Measurements from ENCODE around the gene CT45A9. TPM values are rescaled to one million over a fixed set of nuclear protein-coding genes. Genes with fewer than 3 reads are reported as not detected.
"Not testable (repeated sequence)": the region's sequence is repeated elsewhere in the genome, so short reads cannot be mapped to it uniquely, and the experiment has no call there.

Gene CT45A9
- total RNA-seq, result not detected

- H3K4me1 ChIP-seq; H3K27ac ChIP-seq; in situ Hi-C loops (cut with MboI; ENCODE audit: low sequenced_read_pairs in 4 of 4); DNase-seq; H3K4me3 ChIP-seq; H3K27me3 ChIP-seq; intact Hi-C loops (cut with DNase I; ENCODE audit: low total_unique reads); ATAC-seq; H3K36me3 ChIP-seq; H3K9me3 ChIP-seq: not testable (repeated sequence)
These were observed at the start of gene CT45A9 for GRCh38 chrX:135871712-135872111. Gene CT45A9 (minus strand): TSS chrX:135871812. CDS start chrX:135868061, 3,751 bp downstream.

DNA sequence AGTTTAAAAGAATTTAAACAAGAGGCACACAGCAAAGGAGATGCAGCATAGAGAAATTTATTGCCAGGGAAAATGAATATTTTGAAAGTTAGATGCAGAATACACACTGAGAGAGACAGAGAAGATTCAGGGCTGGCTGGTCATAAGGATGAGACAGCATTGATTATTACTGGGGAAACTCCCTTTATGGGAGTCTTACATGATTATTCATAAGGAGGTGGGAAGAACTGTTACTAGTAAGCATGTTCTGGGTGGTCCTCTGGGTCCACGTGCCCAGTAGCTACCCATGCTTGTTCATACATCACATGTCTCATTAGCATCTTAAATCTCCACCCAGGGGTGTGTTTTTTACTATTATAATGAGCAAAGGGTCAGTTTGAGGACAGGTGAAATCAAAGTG lies 48.9 kb upstream of the CT45A9 start:
- H3K9me3 ChIP-seq; H3K4me1 ChIP-seq; DNase-seq; ATAC-seq; intact Hi-C loops (cut with DNase I; ENCODE audit: low total_unique reads); H3K4me3 ChIP-seq; H3K27me3 ChIP-seq; H3K36me3 ChIP-seq; H3K27ac ChIP-seq; in situ Hi-C loops (cut with MboI; ENCODE audit: low sequenced_read_pairs in 4 of 4): not testable (repeated sequence)

- no peak overlapping the region for H3K27ac ChIP-seq
- H3K4me1 ChIP-seq, result no peaks in the 10 kb centered on the region
- ATAC-seq (no peak), DNase-seq (no peak)
- no peak overlapping the region for H3K4me3 ChIP-seq
- in situ Hi-C loops (cut with MboI; ENCODE audit: low sequenced_read_pairs in 4 of 4) (no loop called here), intact Hi-C loops (cut with DNase I; ENCODE audit: low total_unique reads) (no loop called here)
- H3K36me3 ChIP-seq, result no peaks in the 10 kb centered on the region
- no peaks in the 10 kb centered on the region for H3K9me3 ChIP-seq
- no peak for TF ChIP-seq POLR2A (IDR thresholded peaks at IDR 0.05)
- TF ChIP-seq, protein P1, sequence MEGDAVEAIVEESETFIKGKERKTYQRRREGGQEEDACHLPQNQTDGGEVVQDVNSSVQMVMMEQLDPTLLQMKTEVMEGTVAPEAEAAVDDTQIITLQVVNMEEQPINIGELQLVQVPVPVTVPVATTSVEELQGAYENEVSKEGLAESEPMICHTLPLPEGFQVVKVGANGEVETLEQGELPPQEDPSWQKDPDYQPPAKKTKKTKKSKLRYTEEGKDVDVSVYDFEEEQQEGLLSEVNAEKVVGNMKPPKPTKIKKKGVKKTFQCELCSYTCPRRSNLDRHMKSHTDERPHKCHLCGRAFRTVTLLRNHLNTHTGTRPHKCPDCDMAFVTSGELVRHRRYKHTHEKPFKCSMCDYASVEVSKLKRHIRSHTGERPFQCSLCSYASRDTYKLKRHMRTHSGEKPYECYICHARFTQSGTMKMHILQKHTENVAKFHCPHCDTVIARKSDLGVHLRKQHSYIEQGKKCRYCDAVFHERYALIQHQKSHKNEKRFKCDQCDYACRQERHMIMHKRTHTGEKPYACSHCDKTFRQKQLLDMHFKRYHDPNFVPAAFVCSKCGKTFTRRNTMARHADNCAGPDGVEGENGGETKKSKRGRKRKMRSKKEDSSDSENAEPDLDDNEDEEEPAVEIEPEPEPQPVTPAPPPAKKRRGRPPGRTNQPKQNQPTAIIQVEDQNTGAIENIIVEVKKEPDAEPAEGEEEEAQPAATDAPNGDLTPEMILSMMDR (IDR thresholded peaks at IDR 0.05 in 4 of 5, conservative IDR thresholded peaks at IDR 0.05 in 1 of 5), result no peak
- peaks cover 0 to 3% (median 0%) of the 10 kb centered on the region in 3 donors for H3K27me3 ChIP-seq
These were observed 42.8 kb upstream of the CT45A9 start for GRCh38 chrX:135914404-135914803.

GRCh38 chrX:135910251-135910650 lies 38.6 kb upstream of the CT45A9 start:
- Histone ChIP-seq H3K4me1 (no peaks in the 10 kb centered on the region), H3K4me3 (no peak overlapping the region), H3K36me3 (no peaks in the 10 kb centered on the region), H3K9me3 (no peaks in the 10 kb centered on the region), H3K27me3 (peaks cover 0 to 3% (median 0%) of the 10 kb centered on the region in 3 donors), H3K27ac (no peak overlapping the region)
- TF ChIP-seq POLR2A (IDR thresholded peaks at IDR 0.05), result no peak
- TF ChIP-seq, protein P1 (IDR thresholded peaks at IDR 0.05 in 4 of 5, conservative IDR thresholded peaks at IDR 0.05 in 1 of 5), result no peak
- DNase-seq (no peak), ATAC-seq (no peak)
- in situ Hi-C loops (cut with MboI; ENCODE audit: low sequenced_read_pairs in 4 of 4) (no loop called here), intact Hi-C loops (cut with DNase I; ENCODE audit: low total_unique reads) (no loop called here)

GRCh38 chrX:135893294-135893817 lies 21.7 kb upstream of the CT45A9 start, which contains the start of the genes CT45A10 and SAGE1:
Gene CT45A10 (minus strand): TSS chrX:135893444. CDS start chrX:135885344, 8,100 bp downstream.
Gene SAGE1 (plus strand): TSS chrX:135893716. CDS start chrX:135896243, 2,527 bp downstream.
- Histone ChIP-seq H3K4me1 (no peaks in the 10 kb centered on the region), H3K9me3 (no peaks in the 10 kb centered on the region), H3K27ac (no peak within 1 kb of the TSS), H3K4me3 (no peak within 1 kb of the TSS), H3K27me3 (no peaks in the 10 kb centered on the region), H3K36me3 (no peaks in the 10 kb centered on the region)
- in situ Hi-C loops (cut with MboI; ENCODE audit: low sequenced_read_pairs in 4 of 4), result no loop called here
- intact Hi-C loops (cut with DNase I; ENCODE audit: low total_unique reads), result no loop called here
- ATAC-seq, result no peak
- DNase-seq, result no peak
- TF ChIP-seq, protein P1 (IDR thresholded peaks at IDR 0.05 in 4 of 5, conservative IDR thresholded peaks at IDR 0.05 in 1 of 5), result no peak
- TF ChIP-seq POLR2A (IDR thresholded peaks at IDR 0.05), result no peak

GRCh38 chrX:135892781-135893180 lies 21.2 kb upstream of the CT45A9 start:
- no peak for ATAC-seq
- intact Hi-C loops (cut with DNase I; ENCODE audit: low total_unique reads), result no loop called here

More at GRCh38 chrX:135892781-135893180, 21.2 kb upstream of the CT45A9 start:
- no peaks in the 10 kb centered on the region for H3K4me1 ChIP-seq
- H3K27me3 ChIP-seq, result no peaks in the 10 kb centered on the region
- TF ChIP-seq POLR2A (IDR thresholded peaks at IDR 0.05), result no peak
- TF ChIP-seq, protein P1 (IDR thresholded peaks at IDR 0.05 in 4 of 5, conservative IDR thresholded peaks at IDR 0.05 in 1 of 5), result no peak
- no peak overlapping the region for H3K4me3 ChIP-seq
- H3K27ac ChIP-seq, result no peak overlapping the region
- no peaks in the 10 kb centered on the region for H3K36me3 ChIP-seq
- in situ Hi-C loops (cut with MboI; ENCODE audit: low sequenced_read_pairs in 4 of 4), result no loop called here
- DNase-seq, result no peak
- no peaks in the 10 kb centered on the region for H3K9me3 ChIP-seq

Data from gastrocnemius medialis (tissue), 4 donors.